PC-3 (cell line): ENCODE results near the gene NKD1. TPM values are rescaled to one million over a fixed set of nuclear protein-coding genes. Genes with fewer than 3 reads are reported as not detected.

Experiments
- ATAC-seq: fragments of 200-7000 bp; cut with Tn5 transposase; 2 replicates; pipeline ENCODE4 v1.9.1; 2020; ENCODE audit warnings: mild to moderate bottlenecking, moderate library complexity
- BruUV-seq: library from RNA; stranded (reverse); fragments of 400-500 nt; replicated peaks from 2 replicates; lab custom pipeline; 2021; lab: Mats Ljungman, UMichigan
- CTCF ChIA-PET: fragments of 300-600 bp; sonication (Branson Sonifier 250); formaldehyde crosslinking; loops from one replicate; lab custom pipeline; 2022; ENCODE audit warnings: antibody characterized with exemption; lab: Charles Lee
- POLR2A ChIA-PET: fragments of 300-600 bp; sonication (Branson Sonifier 250); formaldehyde crosslinking; loops from one replicate; lab custom pipeline; 2022; ENCODE audit warnings: antibody characterized with exemption; ENCODE audit not compliant: unreplicated experiment; lab: Charles Lee
- DNase-seq: peaks from one replicate; pipeline ENCODE4 v3.0.0-alpha.2; 2015
- H2AFZ ChIP-seq: fragments of 300-600 bp; sonication (generic); 2 replicates; pipeline ENCODE4 v1.6.0; 2016; ENCODE audit warnings: antibody characterized with exemption, low read length
- H3F3A ChIP-seq: fragments of 300-600 bp; sonication (generic); one replicate; pipeline ENCODE4 v1.6.0; 2017; ENCODE audit warnings: antibody characterized with exemption, low read length, control low read depth, mild to moderate bottlenecking; ENCODE audit not compliant: unreplicated experiment
- H3K27ac ChIP-seq: fragments of 300-600 bp; sonication (generic); 2 replicates; pipeline ENCODE4 v1.5.1; 2016; ENCODE audit warnings: mild to moderate bottlenecking, low read length
- H3K27me3 ChIP-seq: fragments of 300-600 bp; sonication (generic); 2 replicates; pipeline ENCODE4 v1.6.1; 2016; ENCODE audit warnings: low read length, mixed read lengths
- H3K36me3 ChIP-seq: fragments of 300-600 bp; sonication (generic); 2 replicates; pipeline ENCODE4 v1.6.1; 2016; ENCODE audit warnings: low read depth, mixed run types, low read length, mixed read lengths
- H3K4me1 ChIP-seq: fragments of 300-600 bp; sonication (generic); 2 replicates; pipeline ENCODE4 v1.5.1; 2016; ENCODE audit warnings: low read length; ENCODE audit not compliant: insufficient read depth
- H3K4me2 ChIP-seq: fragments of 300-600 bp; sonication (generic); 2 replicates; pipeline ENCODE4 v1.6.0; 2016; ENCODE audit warnings: low read length
- H3K4me3 ChIP-seq: fragments of 300-600 bp; sonication (generic); 2 replicates; pipeline ENCODE4 v1.5.1; 2016; ENCODE audit warnings: mild to moderate bottlenecking, low read length, mixed read lengths
- H3K79me2 ChIP-seq: fragments of 300-600 bp; sonication (generic); 2 replicates; pipeline ENCODE4 v1.6.1; 2017; ENCODE audit warnings: low read length, mixed read lengths
- H3K9ac ChIP-seq: fragments of 300-600 bp; sonication (generic); 2 replicates; pipeline ENCODE4 v1.6.0; 2016; ENCODE audit warnings: mild to moderate bottlenecking, low read length
- H3K9me2 ChIP-seq: fragments of 300-600 bp; sonication (generic); replicated peaks from 2 replicates; pipeline ENCODE4 v1.6.1; 2016; ENCODE audit warnings: mixed run types, low read length, mixed read lengths
- H3K9me3 ChIP-seq: fragments of 300-600 bp; sonication (generic); 2 replicates; pipeline ENCODE4 v1.6.1; 2016; ENCODE audit warnings: low read length, mixed read lengths
- H4K20me1 ChIP-seq: fragments of 300-600 bp; sonication (generic); 2 replicates; pipeline ENCODE4 v1.6.1; 2016; ENCODE audit warnings: low read length, mixed read lengths
- CTCF ChIP-seq: fragments of 300-600 bp; sonication (generic); conservative IDR thresholded peaks from 2 replicates; pipeline ENCODE4 v1.5.1; 2017; ENCODE audit warnings: antibody characterized with exemption, low read depth, mild to moderate bottlenecking, low read length
- EZH2 ChIP-seq: fragments of 300-600 bp; sonication (generic); IDR thresholded peaks from one replicate; pipeline ENCODE4 v1.6.1; 2017; ENCODE audit warnings: antibody characterized with exemption, mild to moderate bottlenecking, low read length; ENCODE audit not compliant: unreplicated experiment
- EZH2phosphoT487 ChIP-seq: fragments of 300-600 bp; sonication (generic); IDR thresholded peaks from 2 replicates; pipeline ENCODE4 v1.6.1; 2018; ENCODE audit warnings: mild to moderate bottlenecking, antibody characterized with exemption, low read length, borderline replicate concordance
- intact Hi-C: fragments of 100-400 bp; cut with micrococcal nuclease; formaldehyde crosslinking; loops from 2 replicates; pipeline ENCODE4 v1.9.0; 2023
- total RNA-seq: library from RNA; depleted of rRNA; stranded (reverse); fragments of >200 nt; gene quantifications from 2 replicates; pipeline ENCODE4 v1.2.3, GENCODE V29; 2014

The NKD1 gene
- total RNA-seq, 1 experiment from 2014 or later: 0.07 TPM

- no peaks in the 10 kb centered on the region for H3K9me2 ChIP-seq
- DNase-seq (no peak), ATAC-seq (no peak)
- H4K20me1 ChIP-seq: no peaks in the 10 kb centered on the region
- H3K9me3 ChIP-seq: no peaks in the 10 kb centered on the region
- CTCF ChIA-PET: no interaction called here
- no peaks in the 10 kb centered on the region for H3K4me1 ChIP-seq
- no peaks in the 10 kb centered on the region for H3K27me3 ChIP-seq
- no peak within 1 kb of the TSS for H2AFZ ChIP-seq
- H3K4me3 ChIP-seq: no peak within 1 kb of the TSS
- H3K79me2 ChIP-seq: no peaks in the 10 kb centered on the region
- POLR2A ChIA-PET: no interaction called here
- no peaks in the 10 kb centered on the region for H3F3A ChIP-seq
- TF ChIP-seq CTCF: no peak
- TF ChIP-seq EZH2phosphoT487: no peak
- TF ChIP-seq EZH2: no peak
- intact Hi-C loops: no loop called here
- BruUV-seq: no TSS peak
- no peak within 1 kb of the TSS for H3K9ac ChIP-seq
- peak within 1 kb of the TSS; percentile 46; the same call in 1 of the 2 replicates for H3K4me2 ChIP-seq
- no peak within 1 kb of the TSS for H3K27ac ChIP-seq
- H3K36me3 ChIP-seq: no peaks in the 10 kb centered on the region
Observed at GRCh38 chr16:50692999-50693781, 145.0 kb downstream of the NKD1 start, which contains the start of gene NOD2. NOD2 (plus strand) TSS chr16:50693606; CDS start chr16:50699496, 5,890 bp downstream.

GRCh38 chr16:50694206-50694605 is 146.0 kb downstream of the NKD1 start:
- no peak for TF ChIP-seq CTCF
- TF ChIP-seq EZH2phosphoT487: no peak
- no peak for TF ChIP-seq EZH2
- H3K9me2 ChIP-seq: no peaks in the 10 kb centered on the region
- H3F3A ChIP-seq: no peaks in the 10 kb centered on the region
- H3K9me3 ChIP-seq: no peaks in the 10 kb centered on the region
- DNase-seq (no peak), ATAC-seq (no peak)
- H3K36me3 ChIP-seq: no peaks in the 10 kb centered on the region
- CTCF ChIA-PET: no interaction called here
- no peak overlapping the region for H3K9ac ChIP-seq
- intact Hi-C loops: no loop called here
- H3K79me2 ChIP-seq: no peaks in the 10 kb centered on the region
- H3K4me3 ChIP-seq: no peak overlapping the region
- H4K20me1 ChIP-seq: no peaks in the 10 kb centered on the region
- no peaks in the 10 kb centered on the region for H3K4me1 ChIP-seq
- H3K27ac ChIP-seq: no peak overlapping the region
- H3K4me2 ChIP-seq: no peak overlapping the region
- BruUV-seq: no TSS peak
- POLR2A ChIA-PET: no interaction called here
- H2AFZ ChIP-seq: no peak overlapping the region
- no peaks in the 10 kb centered on the region for H3K27me3 ChIP-seq
